ENCODE results near the gene PLCD3.

Gene PLCD3

DNA sequence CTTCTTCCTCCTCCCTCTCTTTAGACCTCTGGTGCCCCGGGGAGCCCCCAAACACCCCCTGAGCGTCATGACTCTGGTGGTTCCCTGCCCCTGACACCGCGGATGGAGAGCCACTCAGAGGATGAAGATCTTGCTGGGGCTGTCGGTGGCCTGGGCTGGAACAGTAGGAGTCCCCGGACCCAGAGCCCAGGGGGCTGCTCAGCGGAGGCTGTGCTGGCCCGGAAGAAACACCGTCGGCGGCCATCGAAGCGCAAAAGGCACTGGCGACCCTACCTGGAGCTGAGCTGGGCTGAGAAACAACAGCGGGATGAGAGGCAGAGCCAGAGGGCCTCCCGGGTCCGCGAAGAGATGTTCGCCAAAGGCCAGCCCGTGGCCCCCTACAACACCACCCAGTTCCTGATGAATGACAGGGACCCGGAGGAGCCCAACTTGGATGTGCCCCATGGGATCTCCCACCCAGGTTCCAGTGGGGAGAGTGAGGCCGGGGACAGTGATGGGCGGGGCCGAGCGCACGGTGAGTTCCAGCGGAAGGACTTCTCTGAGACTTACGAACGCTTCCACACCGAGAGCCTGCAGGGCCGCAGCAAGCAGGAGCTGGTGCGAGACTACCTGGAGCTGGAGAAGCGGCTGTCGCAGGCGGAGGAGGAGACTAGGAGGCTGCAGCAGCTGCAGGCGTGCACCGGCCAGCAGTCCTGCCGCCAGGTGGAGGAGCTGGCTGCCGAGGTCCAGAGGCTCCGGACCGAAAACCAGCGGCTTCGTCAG, 36.9 kb upstream of the PLCD3 start:
- peaks cover 22 to 33% of the 10 kb centered on the region in 2 donors for H3K4me1 ChIP-seq (ENCODE audit: control insufficient read depth in 1 of 2, insufficient read depth in 2 of 2, low read length in 2 of 2)
- no peak overlapping the region for H3K27ac ChIP-seq (ENCODE audit: low read depth, low read length)
- H3K4me3 ChIP-seq (ENCODE audit: low read depth in 1 of 2, low read length in 2 of 2) = no peak overlapping the region

DNA sequence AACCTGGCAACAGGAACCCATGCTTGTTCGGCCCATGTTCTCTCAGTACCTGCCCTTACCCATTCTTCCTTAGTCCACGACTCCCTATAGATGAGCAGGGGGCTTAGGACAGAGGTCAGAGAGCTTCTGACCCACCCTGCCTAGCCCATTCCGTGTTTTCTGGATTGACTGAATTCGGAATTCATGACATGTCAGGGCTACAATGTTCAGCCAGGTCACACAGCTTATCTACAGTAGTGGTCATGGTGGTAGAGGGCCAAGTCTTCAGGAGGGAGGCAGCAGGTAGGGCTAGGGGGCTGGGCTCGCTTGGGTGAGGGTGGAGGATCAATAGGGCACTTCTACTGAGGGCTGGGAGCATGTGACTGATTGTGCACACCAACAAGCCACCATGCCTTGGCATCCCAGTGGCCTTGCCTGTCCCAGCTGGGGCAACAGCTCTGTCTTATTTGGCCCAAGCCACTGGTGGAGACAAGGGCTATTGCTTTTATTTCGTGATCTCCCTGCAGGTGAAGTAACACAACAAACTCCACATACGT, 32.5 kb upstream of the PLCD3 start:
- H3K4me1 ChIP-seq (ENCODE audit: control insufficient read depth in 1 of 2, insufficient read depth in 2 of 2, low read length in 2 of 2) = peaks cover 13 to 15% of the 10 kb centered on the region in 2 donors
- H3K9ac ChIP-seq (ENCODE audit: low read depth in 1 of 2, low read length in 2 of 2) = no peak overlapping the region
- H3K4me3 ChIP-seq (ENCODE audit: low read depth in 1 of 2, low read length in 2 of 2) = no peak overlapping the region
- peaks cover 0 to 3% of the 10 kb centered on the region in 2 donors for H3K36me3 ChIP-seq (ENCODE audit: control insufficient read depth in 1 of 2, insufficient read depth in 2 of 2, low read length in 2 of 2)
- no peak overlapping the region for H3K27ac ChIP-seq (ENCODE audit: low read depth, low read length)
- H3K27me3 ChIP-seq (ENCODE audit: control insufficient read depth in 1 of 2, insufficient read depth in 2 of 2, low read length in 2 of 2) = no peaks in the 10 kb centered on the region
- H3K9me3 ChIP-seq (ENCODE audit: control insufficient read depth in 1 of 2, low read length in 2 of 2) = peaks cover 0 to 2% of the 10 kb centered on the region in 2 donors

More for the DNA sequence above, 36.9 kb upstream of the PLCD3 start:
- H3K9ac ChIP-seq (ENCODE audit: low read depth in 1 of 2, low read length in 2 of 2) = no peak overlapping the region
- H3K36me3 ChIP-seq (ENCODE audit: control insufficient read depth in 1 of 2, insufficient read depth in 2 of 2, low read length in 2 of 2) = peaks cover 0 to 3% of the 10 kb centered on the region in 2 donors
- no peaks in the 10 kb centered on the region for H3K9me3 ChIP-seq (ENCODE audit: control insufficient read depth in 1 of 2, low read length in 2 of 2)
- no peaks in the 10 kb centered on the region for H3K27me3 ChIP-seq (ENCODE audit: control insufficient read depth in 1 of 2, insufficient read depth in 2 of 2, low read length in 2 of 2)

DNA sequence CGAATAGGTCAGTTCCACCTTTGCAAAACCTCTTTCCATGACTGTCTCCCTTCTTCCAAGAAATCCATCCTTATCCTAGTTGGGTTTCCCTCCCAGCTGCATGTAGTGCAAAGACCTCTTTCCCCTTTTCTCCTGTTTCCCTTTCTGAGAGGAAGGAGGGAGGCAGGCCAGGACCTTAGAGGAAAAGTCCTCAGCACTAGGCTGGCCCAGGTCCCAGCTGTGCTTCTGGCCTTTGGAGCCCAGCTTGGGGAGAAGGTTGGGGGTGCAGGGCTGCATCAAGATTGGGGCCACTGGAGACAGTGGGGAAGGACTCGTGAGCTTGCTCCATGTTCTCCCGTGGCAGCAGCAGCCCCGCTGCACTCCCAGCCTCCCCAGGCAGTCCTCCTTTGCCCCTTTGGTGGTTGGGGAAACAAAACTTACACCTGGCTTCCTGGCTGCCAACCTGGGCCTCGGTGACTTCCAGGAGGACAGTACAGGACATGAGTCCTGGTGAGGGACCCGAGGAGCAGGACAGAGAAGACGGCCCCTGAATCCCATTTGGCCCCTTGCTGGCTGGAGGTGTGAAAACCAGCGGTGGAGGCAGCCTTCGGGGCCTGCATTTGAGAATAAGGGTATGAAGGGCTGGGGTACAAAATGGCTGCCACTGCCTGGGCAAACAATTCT, 29.8 kb upstream of the PLCD3 start:
- peaks cover 0 to 3% of the 10 kb centered on the region in 2 donors for H3K36me3 ChIP-seq (ENCODE audit: control insufficient read depth in 1 of 2, insufficient read depth in 2 of 2, low read length in 2 of 2)
- H3K27ac ChIP-seq (ENCODE audit: low read depth, low read length) = no peak overlapping the region
- H3K4me3 ChIP-seq (ENCODE audit: low read depth in 1 of 2, low read length in 2 of 2) = peak overlapping the region; percentile 75 to 100
- peak overlapping the region; percentile 22 to 92 for H3K9ac ChIP-seq (ENCODE audit: low read depth in 1 of 2, low read length in 2 of 2)
- peaks cover 30 to 31% of the 10 kb centered on the region in 2 donors for H3K4me1 ChIP-seq (ENCODE audit: control insufficient read depth in 1 of 2, insufficient read depth in 2 of 2, low read length in 2 of 2)
- H3K9me3 ChIP-seq (ENCODE audit: control insufficient read depth in 1 of 2, low read length in 2 of 2) = peaks cover 0 to 2% of the 10 kb centered on the region in 2 donors
- H3K27me3 ChIP-seq (ENCODE audit: control insufficient read depth in 1 of 2, insufficient read depth in 2 of 2, low read length in 2 of 2) = no peaks in the 10 kb centered on the region

DNA sequence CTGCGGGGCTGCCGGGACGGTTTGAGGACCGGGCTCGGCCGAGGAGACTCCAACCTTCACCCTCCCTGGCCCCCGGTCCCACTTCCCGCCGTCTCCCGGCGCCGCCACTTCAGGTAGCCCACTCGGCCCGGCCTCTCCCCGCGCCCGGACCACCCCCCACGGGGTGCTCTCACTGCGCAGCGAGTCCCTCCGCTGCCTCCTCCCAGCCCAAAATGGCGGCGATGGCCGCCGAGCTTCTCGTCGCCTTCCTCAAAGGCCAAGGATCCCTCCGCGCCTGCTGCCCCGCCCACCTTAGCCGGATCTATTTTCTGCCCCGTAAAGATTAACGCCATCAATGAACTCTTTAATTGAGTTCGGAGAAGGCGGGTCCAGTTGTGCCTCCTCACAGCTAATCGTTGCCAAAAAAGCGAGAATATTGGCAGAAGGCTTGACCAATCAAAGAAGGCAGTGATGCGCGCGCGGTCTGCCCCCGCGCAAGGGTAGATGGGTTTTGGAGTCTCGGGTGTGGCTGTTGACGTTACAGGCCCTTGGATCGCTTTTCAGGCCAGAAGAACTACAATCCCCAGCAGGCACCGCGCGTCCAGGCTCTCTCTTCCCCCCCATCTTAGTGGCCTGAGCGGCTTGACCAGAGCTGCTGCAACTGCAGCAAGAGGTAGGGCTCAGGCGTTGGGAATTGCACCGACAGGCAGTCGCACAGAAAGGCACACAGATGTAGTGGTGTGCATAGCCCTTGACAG, 29.1 kb upstream of the PLCD3 start, which contains the start of gene HEXIM2:
Gene HEXIM2, plus strand, starts transcription at position 588 of the 737 bp plus-strand sequence. CDS start 919 bp downstream, outside the sequence.
- Histone ChIP-seq H3K9ac (ENCODE audit: low read depth in 1 of 2, low read length in 2 of 2) (peak within 1 kb of the TSS; percentile 92 to 99), H3K4me3 (ENCODE audit: low read depth in 1 of 2, low read length in 2 of 2) (peak within 1 kb of the TSS; percentile 75 to 100), H3K4me1 (ENCODE audit: control insufficient read depth in 1 of 2, insufficient read depth in 2 of 2, low read length in 2 of 2) (peaks cover 30 to 31% of the 10 kb centered on the region in 2 donors), H3K27ac (ENCODE audit: low read depth, low read length) (peak within 1 kb of the TSS; percentile 98), H3K36me3 (ENCODE audit: control insufficient read depth in 1 of 2, insufficient read depth in 2 of 2, low read length in 2 of 2) (peaks cover 0 to 3% of the 10 kb centered on the region in 2 donors), H3K9me3 (ENCODE audit: control insufficient read depth in 1 of 2, low read length in 2 of 2) (peaks cover 0 to 2% of the 10 kb centered on the region in 2 donors), H3K27me3 (ENCODE audit: control insufficient read depth in 1 of 2, insufficient read depth in 2 of 2, low read length in 2 of 2) (no peaks in the 10 kb centered on the region)

DNA sequence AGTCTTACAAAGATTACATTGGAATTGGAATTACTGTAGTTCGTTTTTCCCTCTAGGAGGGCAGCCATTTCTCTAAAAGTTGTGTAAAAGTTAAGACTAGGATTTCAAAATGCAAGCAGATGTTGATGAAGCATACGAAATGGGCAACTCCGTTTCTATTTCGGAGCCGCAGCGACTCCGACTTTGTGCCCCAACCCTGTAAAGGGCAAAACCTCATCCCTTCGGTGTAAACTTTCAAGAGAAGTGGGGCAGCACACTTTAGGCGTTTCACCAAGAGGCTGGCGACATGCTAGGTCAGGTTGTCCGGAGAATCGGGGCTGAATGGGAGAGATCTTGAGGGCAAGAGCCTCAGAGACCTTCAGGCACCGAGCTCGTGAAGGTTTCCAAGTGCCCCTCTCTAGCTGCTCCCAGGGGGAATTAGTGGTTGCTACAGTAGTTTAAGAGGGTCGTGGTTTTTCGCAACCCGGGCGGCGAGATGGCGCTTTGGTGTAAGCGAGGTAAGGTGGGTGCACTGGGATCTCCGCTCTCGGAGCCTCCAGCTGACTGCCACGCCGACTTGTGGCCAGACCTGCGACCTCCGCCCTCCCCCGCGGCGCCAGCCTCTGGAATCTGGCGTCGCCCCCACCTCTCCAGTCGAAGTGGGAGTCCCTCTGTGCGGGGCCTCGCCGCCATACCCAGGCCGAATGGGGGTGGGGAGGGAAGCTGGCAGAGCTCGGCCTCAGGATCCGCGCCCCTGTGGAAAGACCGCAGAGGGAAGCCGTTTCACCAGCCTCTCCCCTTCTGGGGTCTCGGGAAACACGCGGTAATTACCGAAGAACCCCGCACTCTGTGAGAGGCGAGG, 28.4 kb upstream of the PLCD3 start:
- Histone ChIP-seq H3K4me3 (ENCODE audit: low read depth in 1 of 2, low read length in 2 of 2) (peak overlapping the region; percentile 71 to 100), H3K4me1 (ENCODE audit: control insufficient read depth in 1 of 2, insufficient read depth in 2 of 2, low read length in 2 of 2) (peaks cover 30 to 31% of the 10 kb centered on the region in 2 donors), H3K9ac (ENCODE audit: low read depth in 1 of 2, low read length in 2 of 2) (peak overlapping the region; percentile 92 to 99), H3K9me3 (ENCODE audit: control insufficient read depth in 1 of 2, low read length in 2 of 2) (peaks cover 0 to 2% of the 10 kb centered on the region in 2 donors), H3K27me3 (ENCODE audit: control insufficient read depth in 1 of 2, insufficient read depth in 2 of 2, low read length in 2 of 2) (no peaks in the 10 kb centered on the region), H3K36me3 (ENCODE audit: control insufficient read depth in 1 of 2, insufficient read depth in 2 of 2, low read length in 2 of 2) (peaks cover 0 to 3% of the 10 kb centered on the region in 2 donors), H3K27ac (ENCODE audit: low read depth, low read length) (peak overlapping the region; percentile 98)

DNA sequence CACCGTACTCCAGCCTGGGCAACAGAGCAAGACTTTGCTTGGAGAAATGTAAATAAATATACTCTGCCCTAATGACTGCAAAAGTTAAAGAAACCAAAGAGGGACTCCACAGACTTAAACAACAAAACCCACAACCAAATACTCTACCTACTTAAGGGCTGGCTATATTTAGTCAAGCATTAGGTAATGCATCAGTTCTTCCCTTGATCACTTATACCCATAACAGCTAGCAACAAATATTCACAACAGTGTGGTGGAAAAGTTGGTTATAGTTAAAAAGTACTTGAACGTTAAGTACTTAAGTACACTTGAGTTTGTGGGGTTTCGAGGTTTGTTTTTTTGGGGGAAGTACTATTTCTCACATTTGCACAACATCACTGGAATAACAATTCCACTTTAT, 23.9 kb upstream of the PLCD3 start:
- Histone ChIP-seq H3K27ac (ENCODE audit: low read depth, low read length) (no peak overlapping the region), H3K36me3 (ENCODE audit: control insufficient read depth in 1 of 2, insufficient read depth in 2 of 2, low read length in 2 of 2) (no peaks in the 10 kb centered on the region), H3K27me3 (ENCODE audit: control insufficient read depth in 1 of 2, insufficient read depth in 2 of 2, low read length in 2 of 2) (no peaks in the 10 kb centered on the region), H3K4me3 (ENCODE audit: low read depth in 1 of 2, low read length in 2 of 2) (no peak overlapping the region), H3K9ac (ENCODE audit: low read depth in 1 of 2, low read length in 2 of 2) (no peak overlapping the region), H3K9me3 (ENCODE audit: control insufficient read depth in 1 of 2, low read length in 2 of 2) (peaks cover 0 to 2% of the 10 kb centered on the region in 2 donors), H3K4me1 (ENCODE audit: control insufficient read depth in 1 of 2, insufficient read depth in 2 of 2, low read length in 2 of 2) (peaks cover 25 to 28% of the 10 kb centered on the region in 2 donors)

DNA sequence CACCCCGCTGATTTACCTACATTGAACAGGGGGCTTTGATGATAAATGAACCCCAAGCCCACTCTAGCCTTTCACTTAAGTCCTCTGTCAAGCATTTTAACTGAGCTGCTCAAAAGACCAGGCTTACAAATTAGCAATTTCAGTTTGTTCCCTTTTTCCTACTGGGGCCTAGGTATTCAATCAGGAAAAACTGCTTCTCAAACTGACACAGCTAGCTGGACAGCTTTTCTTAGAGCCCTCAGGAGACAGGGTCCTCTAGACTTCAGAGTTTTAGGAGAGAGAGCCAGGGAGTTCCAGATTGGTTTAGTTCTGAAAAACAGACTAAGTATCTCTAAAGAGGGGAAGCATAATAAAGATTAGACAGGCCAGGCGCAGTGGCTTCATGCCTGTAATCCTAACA, 23.2 kb upstream of the PLCD3 start:
- no peaks in the 10 kb centered on the region for H3K36me3 ChIP-seq (ENCODE audit: control insufficient read depth in 1 of 2, insufficient read depth in 2 of 2, low read length in 2 of 2)
- no peak overlapping the region for H3K4me3 ChIP-seq (ENCODE audit: low read depth in 1 of 2, low read length in 2 of 2)
- H3K27me3 ChIP-seq (ENCODE audit: control insufficient read depth in 1 of 2, insufficient read depth in 2 of 2, low read length in 2 of 2) = no peaks in the 10 kb centered on the region
- no peak overlapping the region for H3K27ac ChIP-seq (ENCODE audit: low read depth, low read length)
- no peaks in the 10 kb centered on the region for H3K9me3 ChIP-seq (ENCODE audit: control insufficient read depth in 1 of 2, low read length in 2 of 2)
- H3K9ac ChIP-seq (ENCODE audit: low read depth in 1 of 2, low read length in 2 of 2) = no peak overlapping the region
- peaks cover 32 to 36% of the 10 kb centered on the region in 2 donors for H3K4me1 ChIP-seq (ENCODE audit: control insufficient read depth in 1 of 2, insufficient read depth in 2 of 2, low read length in 2 of 2)

DNA sequence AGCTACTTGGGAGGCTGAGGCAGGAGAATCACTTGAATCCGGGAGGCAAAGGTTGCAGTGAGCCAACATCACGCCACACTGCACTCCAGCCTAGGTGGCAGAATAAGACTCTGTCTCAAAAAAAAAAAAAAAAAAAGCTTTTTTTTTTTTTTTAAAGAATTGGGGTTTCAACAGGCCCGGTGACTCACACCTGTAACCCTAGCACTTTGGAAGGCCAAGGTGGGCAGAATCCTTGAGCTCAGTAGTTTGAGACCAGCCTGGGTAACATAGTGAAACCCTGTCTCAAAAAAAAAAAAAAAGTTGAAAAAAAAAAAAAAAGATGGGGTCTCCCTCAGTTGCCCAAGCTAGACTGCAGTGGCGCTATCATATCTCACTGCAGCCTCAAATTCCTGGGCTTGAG, 22.7 kb upstream of the PLCD3 start:
- Histone ChIP-seq H3K27ac (ENCODE audit: low read depth, low read length) (no peak overlapping the region), H3K4me1 (ENCODE audit: control insufficient read depth in 1 of 2, insufficient read depth in 2 of 2, low read length in 2 of 2) (peaks cover 31 to 34% of the 10 kb centered on the region in 2 donors), H3K27me3 (ENCODE audit: control insufficient read depth in 1 of 2, insufficient read depth in 2 of 2, low read length in 2 of 2) (no peaks in the 10 kb centered on the region), H3K4me3 (ENCODE audit: low read depth in 1 of 2, low read length in 2 of 2) (no peak overlapping the region), H3K36me3 (ENCODE audit: control insufficient read depth in 1 of 2, insufficient read depth in 2 of 2, low read length in 2 of 2) (no peaks in the 10 kb centered on the region), H3K9ac (ENCODE audit: low read depth in 1 of 2, low read length in 2 of 2) (no peak overlapping the region), H3K9me3 (ENCODE audit: control insufficient read depth in 1 of 2, low read length in 2 of 2) (no peaks in the 10 kb centered on the region)
